CD4-positive, alpha-beta T cell treated with Interleukin-17A for 1 hour (primary cell): ENCODE results near the gene SLU7.

Experiments used
- DNase-seq: peaks from one replicate; pipeline ENCODE4 v3.0.0-alpha.2; 2020

The SLU7 gene

GRCh38 chr5:160399402-160400353 is 19.2 kb downstream of the SLU7 start, which contains the start of gene FAM200C:
FAM200C (minus strand) TSS chr5:160400054; CDS start chr5:160395490, 4,564 bp downstream.
- peak; percentile 76 for DNase-seq

GRCh38 chr5:160398806-160399205 is 20.1 kb downstream of the SLU7 start:
- DNase-seq = no peak

GRCh38 chr5:160397492-160397891 is 21.4 kb downstream of the SLU7 start:
- DNase-seq = no peak

- DNase-seq = no peak
Observed at GRCh38 chr5:160395111-160395510, 23.8 kb downstream of the SLU7 start.

- DNase-seq = peak; percentile 28
Observed at GRCh38 chr5:160390787-160391696, 27.8 kb downstream of the SLU7 start.

- DNase-seq = no peak
Observed at GRCh38 chr5:160387445-160387844, 31.4 kb downstream of the SLU7 start.

- DNase-seq = no peak
Observed at GRCh38 chr5:160385496-160385895, 33.4 kb downstream of the SLU7 start.

- DNase-seq = no peak
Observed at GRCh38 chr5:160384681-160385080, 34.2 kb downstream of the SLU7 start.

GRCh38 chr5:160382346-160382745 is 36.5 kb downstream of the SLU7 start:
- DNase-seq = no peak

GRCh38 chr5:160380041-160380440 is 38.8 kb downstream of the SLU7 start:
- DNase-seq = no peak

- no peak for DNase-seq
Observed at GRCh38 chr5:160379511-160379910, 39.4 kb downstream of the SLU7 start.

GRCh38 chr5:160378330-160378729 is 40.6 kb downstream of the SLU7 start:
- DNase-seq = no peak

- no peak for DNase-seq
Observed at GRCh38 chr5:160377651-160378050, 41.2 kb downstream of the SLU7 start.

- no peak for DNase-seq
Observed at GRCh38 chr5:160376416-160376815, 42.5 kb downstream of the SLU7 start.

- no peak for DNase-seq
Observed at GRCh38 chr5:160375701-160376100, 43.2 kb downstream of the SLU7 start.

- DNase-seq = no peak
Observed at GRCh38 chr5:160375166-160375565, 43.7 kb downstream of the SLU7 start.

- no peak for DNase-seq
Observed at GRCh38 chr5:160371294-160371693, 47.6 kb downstream of the SLU7 start.

GRCh38 chr5:160370713-160371034 is 48.2 kb downstream of the SLU7 start:
- no peak for DNase-seq

- DNase-seq = no peak
Observed at GRCh38 chr5:160369990-160370712, 48.7 kb downstream of the SLU7 start, which contains the start of gene C1QTNF2. C1QTNF2 (minus strand) TSS chr5:160370626; CDS start chr5:160355011, 15,615 bp downstream.

- no peak for DNase-seq
Observed at GRCh38 chr5:160367885-160368284, 51.0 kb downstream of the SLU7 start.

- no peak for DNase-seq
Observed at GRCh38 chr5:160367261-160367660, 51.6 kb downstream of the SLU7 start.

GRCh38 chr5:160366230-160366629 is 52.7 kb downstream of the SLU7 start:
- no peak for DNase-seq
